Activated CD8-positive, alpha-beta memory T cell treated with anti-CD3 and anti-CD28 coated beads, Interleukin-2, amount 10 ng/mL, durations not matched to agents 7 days and 5 days (primary cell): ENCODE measurements around the gene RNF182. TPM values are rescaled to one million over a fixed set of nuclear protein-coding genes. Genes with fewer than 3 reads are reported as not detected.
"Not testable (repeated sequence)": the region's sequence is repeated elsewhere in the genome, so short reads cannot be mapped to it uniquely, and the experiment has no call there.

Source experiments
- ATAC-seq: fragments of 150-1000 bp; cut with Tn5 transposase; one replicate; pipeline ENCODE4 v1.10.0; 2021; ENCODE audit warnings: moderate library complexity
- CTCF ChIA-PET: fragments of 350-600 bp; sonication (Branson Sonifier 250); formaldehyde crosslinking; loops from one replicate; lab custom pipeline; 2021; ENCODE audit warnings: antibody characterized with exemption; lab: Charles Lee
- DNase-seq: peaks from one replicate; pipeline ENCODE4 v3.0.0-alpha.2; 2020
- H3K27ac Mint-ChIP-seq: one replicate; pipeline ENCODE4 v1.8.0; 2021; ENCODE audit warnings: mild to moderate bottlenecking, mixed read lengths
- H3K27me3 Mint-ChIP-seq: one replicate; pipeline ENCODE4 v1.8.0; 2021; ENCODE audit warnings: mixed read lengths
- H3K36me3 Mint-ChIP-seq: one replicate; pipeline ENCODE4 v1.8.0; 2021; ENCODE audit warnings: mild to moderate bottlenecking, mixed read lengths
- H3K4me1 Mint-ChIP-seq: one replicate; pipeline ENCODE4 v1.8.0; 2021; ENCODE audit warnings: mixed read lengths
- H3K4me3 Mint-ChIP-seq: one replicate; pipeline ENCODE4 v1.8.0; 2021; ENCODE audit warnings: mild to moderate bottlenecking, moderate library complexity, mixed read lengths
- H3K9me3 Mint-ChIP-seq: one replicate; pipeline ENCODE4 v1.8.0; 2022; ENCODE audit warnings: low read depth, mixed read lengths
- total RNA-seq, 2 experiments: library from RNA; stranded (reverse); gene quantifications; one replicate each; pipeline ENCODE4 v1.2.3, GENCODE V29; 2021

The RNF182 gene
- total RNA-seq, 2 experiments from 2014 or later = not detected

DNA sequence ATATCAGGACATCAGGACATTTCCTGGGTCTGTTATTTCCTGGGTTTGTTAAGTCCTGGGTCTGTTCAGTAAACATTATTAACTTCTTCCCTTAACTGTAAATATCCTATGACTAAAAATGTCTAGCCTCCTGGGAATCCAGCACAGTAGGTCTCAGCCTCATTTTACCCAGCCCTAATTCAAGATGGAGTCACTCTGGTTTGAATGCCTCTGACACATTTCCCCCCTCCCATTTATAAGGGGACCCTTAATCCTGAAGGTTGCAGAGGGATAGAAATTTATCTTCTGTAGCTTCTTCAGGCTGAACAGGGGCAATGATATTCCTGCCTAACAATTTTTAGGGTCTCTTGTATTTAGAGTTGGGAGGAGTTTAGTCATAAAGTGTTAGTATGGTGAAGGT lies 21.8 kb downstream of the RNF182 start:
- H3K9me3 Mint-ChIP-seq = peaks cover 2% of the 10 kb centered on the region
- ATAC-seq (no peak), DNase-seq (no peak)
- CTCF ChIA-PET = no interaction called here
- peaks cover 22% of the 10 kb centered on the region for H3K27me3 Mint-ChIP-seq
- H3K27ac Mint-ChIP-seq = no peak overlapping the region
- no peaks in the 10 kb centered on the region for H3K36me3 Mint-ChIP-seq
- no peak overlapping the region for H3K4me3 Mint-ChIP-seq
- H3K4me1 Mint-ChIP-seq = no peaks in the 10 kb centered on the region

DNA sequence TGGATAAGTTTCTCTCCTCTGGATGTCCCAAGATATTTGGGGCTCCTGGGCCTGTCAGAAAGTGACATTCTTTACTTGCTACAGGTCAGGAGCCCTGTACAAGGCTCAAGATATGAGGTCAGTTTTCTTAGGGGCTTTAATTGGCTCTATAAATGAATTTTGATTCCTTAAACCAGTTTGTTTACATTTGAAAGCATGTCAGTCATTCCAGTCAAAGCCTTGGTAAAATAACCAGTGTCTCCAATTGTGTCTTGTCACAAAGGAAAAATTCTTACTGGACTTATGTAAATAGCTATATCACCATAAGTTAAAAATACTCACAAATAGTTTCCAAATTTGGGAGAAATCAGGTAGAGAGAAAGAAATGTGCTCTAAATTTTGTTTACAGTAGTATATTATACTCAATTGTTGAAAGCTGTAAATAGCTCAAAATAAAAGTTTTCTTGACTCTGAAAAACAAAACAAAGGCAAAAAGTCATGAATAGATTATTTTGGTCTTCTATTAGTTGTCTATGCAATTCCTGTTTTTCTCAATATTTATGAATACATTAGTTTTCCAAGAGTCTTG lies 22.9 kb downstream of the RNF182 start:
- H3K36me3 Mint-ChIP-seq = no peaks in the 10 kb centered on the region
- DNase-seq (no peak), ATAC-seq (no peak)
- peaks cover 2% of the 10 kb centered on the region for H3K9me3 Mint-ChIP-seq
- CTCF ChIA-PET = no interaction called here
- H3K27ac Mint-ChIP-seq = no peak overlapping the region
- peaks cover 21% of the 10 kb centered on the region for H3K27me3 Mint-ChIP-seq
- no peak overlapping the region for H3K4me3 Mint-ChIP-seq
- H3K4me1 Mint-ChIP-seq = no peaks in the 10 kb centered on the region

DNA sequence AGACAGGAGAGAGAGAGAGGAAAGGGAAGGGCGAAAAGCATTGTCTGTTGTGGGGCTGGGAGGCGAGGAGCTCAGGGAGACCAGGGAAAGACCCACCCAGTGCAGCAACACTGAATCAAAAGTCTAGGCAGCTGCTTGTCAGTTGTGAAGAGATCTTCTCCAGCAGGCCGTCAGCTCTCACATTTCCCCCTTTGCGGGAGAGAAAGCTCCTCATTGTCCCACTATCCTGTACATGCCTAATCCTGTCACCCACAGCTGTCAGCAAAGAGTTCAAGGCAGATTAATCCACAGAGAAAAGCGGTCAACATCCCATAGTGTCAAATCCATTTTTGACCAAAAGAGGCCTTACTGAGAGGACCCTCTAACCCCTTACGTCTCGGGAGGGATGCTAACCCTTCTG lies 27.3 kb downstream of the RNF182 start:
- CTCF ChIA-PET = interaction anchor here (0.5 kb wide), 1 partner anchor 36 kb away, joined by 3 read pairs; no protein-coding TSS in a partner anchor
- Mint-ChIP-seq H3K27ac (no peak overlapping the region), H3K27me3 (peaks cover 19% of the 10 kb centered on the region), H3K9me3 (peaks cover 2% of the 10 kb centered on the region), H3K36me3 (no peaks in the 10 kb centered on the region), H3K4me1 (no peaks in the 10 kb centered on the region), H3K4me3 (no peak overlapping the region)
- no peak for DNase-seq
- ATAC-seq = no peak

DNA sequence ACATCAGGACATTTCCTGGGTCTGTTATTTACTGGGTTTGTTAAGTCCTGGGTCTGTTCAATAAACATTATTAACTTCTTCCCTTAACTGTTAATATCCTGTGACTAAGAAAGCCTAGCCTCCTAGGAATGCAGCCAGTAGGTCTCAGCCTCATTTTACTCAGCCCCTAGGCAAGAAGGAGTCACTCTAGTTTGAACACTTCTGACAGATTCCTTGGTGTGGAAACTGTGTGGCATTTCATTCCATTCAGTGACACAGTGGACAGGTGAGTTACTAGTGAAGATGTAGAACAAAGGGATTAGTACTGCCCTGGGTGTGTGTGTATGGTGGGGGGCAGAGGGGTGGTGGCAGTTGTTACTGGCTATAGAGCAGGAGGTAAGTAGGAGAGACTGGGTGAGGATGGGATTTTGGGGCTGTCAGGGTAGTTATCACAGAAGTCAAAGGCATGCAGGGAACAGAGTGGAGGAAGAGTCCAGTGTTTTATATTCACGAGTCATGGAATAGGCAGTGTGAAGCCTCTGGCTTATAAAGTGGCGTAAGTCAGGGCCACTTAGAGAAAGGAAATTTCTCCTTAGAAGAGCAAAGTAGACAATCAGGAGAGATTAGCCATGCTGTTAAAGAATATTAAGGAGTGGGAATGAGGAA lies 28.4 kb downstream of the RNF182 start:
- H3K27me3 Mint-ChIP-seq = peaks cover 14% of the 10 kb centered on the region
- H3K4me3 Mint-ChIP-seq = no peak overlapping the region
- ATAC-seq (no peak), DNase-seq (no peak)
- H3K36me3 Mint-ChIP-seq = no peaks in the 10 kb centered on the region
- H3K4me1 Mint-ChIP-seq = no peaks in the 10 kb centered on the region
- CTCF ChIA-PET = no interaction called here
- no peaks in the 10 kb centered on the region for H3K9me3 Mint-ChIP-seq
- no peak overlapping the region for H3K27ac Mint-ChIP-seq

DNA sequence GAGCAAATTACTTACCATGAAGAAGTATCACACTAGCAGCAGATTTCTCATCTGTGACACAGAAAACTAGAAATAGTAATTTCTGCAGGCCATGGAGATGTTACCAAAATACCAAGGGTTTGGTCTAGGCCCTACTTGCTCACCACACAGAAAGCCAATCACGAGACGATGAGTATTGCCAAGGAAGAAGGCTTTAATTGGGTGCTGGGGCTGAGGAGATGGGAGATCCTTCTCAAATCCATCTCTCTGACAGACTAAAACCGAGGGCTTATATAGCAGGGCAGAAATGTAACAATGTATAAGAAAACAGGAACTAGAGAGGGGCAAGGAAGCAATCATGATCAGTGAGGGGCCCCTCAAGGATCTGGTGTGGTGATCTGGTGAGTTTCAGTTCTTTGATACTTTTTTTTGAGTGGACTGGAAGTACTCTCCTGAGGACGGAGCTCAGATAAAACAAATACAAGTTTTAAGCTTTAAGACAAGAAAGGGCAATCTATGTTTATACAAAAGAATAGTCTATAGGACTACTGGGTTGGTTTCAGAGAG lies 40.9 kb downstream of the RNF182 start:
- CTCF ChIA-PET = no interaction called here

DNA sequence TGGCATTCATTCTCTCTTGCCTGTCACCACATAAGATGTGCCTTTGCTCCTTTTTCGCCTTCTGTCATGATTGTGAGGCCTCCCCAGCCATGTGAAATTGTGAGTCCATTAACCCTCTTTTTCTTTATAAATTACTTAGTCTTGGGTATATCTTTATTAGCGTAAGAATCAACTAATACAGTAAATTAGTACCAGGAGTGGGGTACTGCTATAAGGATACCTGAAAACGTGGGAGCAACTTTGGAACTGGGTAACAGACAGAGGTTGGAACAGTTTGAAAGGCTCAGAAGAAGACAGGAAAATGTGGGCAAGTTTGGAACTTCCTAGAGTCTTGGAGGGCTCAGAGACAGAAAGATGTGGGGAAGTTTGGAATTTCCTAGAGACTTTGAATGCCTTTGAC lies 46.6 kb downstream of the RNF182 start:
- Mint-ChIP-seq H3K4me1 (no peaks in the 10 kb centered on the region), H3K4me3 (no peak overlapping the region), H3K27ac (no peak overlapping the region), H3K27me3 (peaks cover 29% of the 10 kb centered on the region), H3K9me3 (peaks cover 13% of the 10 kb centered on the region), H3K36me3 (no peaks in the 10 kb centered on the region)
- CTCF ChIA-PET = no interaction called here
- DNase-seq (no peak), ATAC-seq (no peak)

More for the DNA sequence above, 40.9 kb downstream of the RNF182 start:
- Mint-ChIP-seq H3K4me1 (no peaks in the 10 kb centered on the region), H3K9me3 (peaks cover 2% of the 10 kb centered on the region), H3K27ac (no peak overlapping the region), H3K4me3 (no peak overlapping the region), H3K36me3 (no peaks in the 10 kb centered on the region), H3K27me3 (peaks cover 45% of the 10 kb centered on the region)
- no peak for DNase-seq
- ATAC-seq = no peak

DNA sequence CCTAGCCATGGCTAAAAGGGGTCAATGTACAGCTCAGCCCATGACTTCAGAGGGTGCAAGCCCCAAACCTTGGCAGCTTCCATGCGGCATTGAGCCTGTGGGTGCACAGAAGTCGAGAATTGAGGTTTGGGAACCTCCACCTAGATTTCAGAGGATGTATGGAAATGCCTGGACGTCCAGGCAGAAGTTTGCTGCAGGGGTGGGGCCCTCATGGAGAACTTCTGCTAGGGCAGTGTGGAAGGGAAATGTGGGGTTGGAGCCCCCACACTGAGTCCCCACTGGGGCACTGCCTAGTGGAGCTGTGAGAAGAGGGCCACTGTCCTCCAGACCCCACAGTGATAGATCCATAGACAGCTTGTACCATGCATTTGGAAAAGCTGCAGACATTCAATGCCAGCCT lies 47.9 kb downstream of the RNF182 start:
- H3K27ac Mint-ChIP-seq, ATAC-seq, H3K36me3 Mint-ChIP-seq, CTCF ChIA-PET, H3K4me3 Mint-ChIP-seq, H3K4me1 Mint-ChIP-seq, DNase-seq: not testable (repeated sequence)
- Mint-ChIP-seq H3K27me3 (peaks cover 35% of the 10 kb centered on the region), H3K9me3 (peaks cover 13% of the 10 kb centered on the region)

DNA sequence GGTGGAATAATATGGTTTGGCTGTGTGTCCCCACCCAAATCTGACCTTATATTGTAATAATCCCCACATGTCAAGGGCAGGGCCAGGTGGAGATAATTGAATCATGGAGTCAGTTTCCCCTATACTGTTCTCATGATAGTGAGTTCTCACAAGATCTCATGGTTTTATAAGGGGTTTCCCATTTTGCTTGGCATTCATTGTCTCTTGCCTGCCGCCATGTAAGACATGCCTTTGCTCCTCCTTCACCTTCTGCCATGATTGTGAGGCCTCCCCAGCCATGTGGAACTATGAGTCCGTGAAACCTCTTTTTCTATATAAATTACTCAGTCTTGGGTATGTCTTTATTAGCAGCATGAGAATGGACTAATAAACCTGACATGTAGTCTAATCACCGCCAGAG lies 48.7 kb downstream of the RNF182 start:
- H3K27me3 Mint-ChIP-seq = peaks cover 36% of the 10 kb centered on the region
- H3K27ac Mint-ChIP-seq, CTCF ChIA-PET: not testable (repeated sequence)

DNA sequence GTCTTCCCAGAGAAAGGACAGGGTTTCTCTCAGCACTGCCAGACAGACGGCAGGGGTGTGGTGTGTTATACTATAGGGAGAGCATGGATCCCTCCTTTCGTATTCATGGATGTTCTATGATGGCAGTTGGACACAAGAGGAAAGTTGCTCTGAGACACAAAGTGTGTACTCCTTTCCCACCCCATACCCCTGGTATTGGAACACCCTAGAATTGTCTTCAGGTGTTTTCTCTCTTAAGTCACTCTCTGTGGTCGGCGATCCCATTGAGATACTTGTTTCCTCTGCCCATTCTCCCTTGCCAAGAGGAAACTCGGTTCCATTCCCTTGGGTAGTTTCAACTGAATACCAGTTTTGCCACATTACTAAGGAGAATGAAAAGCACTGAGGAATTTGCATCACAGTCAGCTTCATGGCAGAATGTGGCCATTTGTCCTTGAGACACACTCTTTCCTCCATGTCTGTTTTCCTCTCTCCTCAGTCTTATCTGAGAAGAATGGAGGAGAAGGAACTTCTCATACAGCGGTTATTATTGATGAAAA lies 53.4 kb downstream of the RNF182 start:
- no peak for ATAC-seq
- peaks cover 60% of the 10 kb centered on the region for H3K27me3 Mint-ChIP-seq
- H3K27ac Mint-ChIP-seq = no peak overlapping the region
- H3K9me3 Mint-ChIP-seq = peaks cover 4% of the 10 kb centered on the region
- H3K4me1 Mint-ChIP-seq = no peaks in the 10 kb centered on the region
- H3K4me3 Mint-ChIP-seq = no peak overlapping the region
- no peak for DNase-seq
- CTCF ChIA-PET = no interaction called here
- H3K36me3 Mint-ChIP-seq = no peaks in the 10 kb centered on the region

More for the DNA sequence above, 48.7 kb downstream of the RNF182 start:
- H3K4me3 Mint-ChIP-seq, DNase-seq, ATAC-seq, H3K36me3 Mint-ChIP-seq, H3K4me1 Mint-ChIP-seq: not testable (repeated sequence)
- H3K9me3 Mint-ChIP-seq = peaks cover 13% of the 10 kb centered on the region

DNA sequence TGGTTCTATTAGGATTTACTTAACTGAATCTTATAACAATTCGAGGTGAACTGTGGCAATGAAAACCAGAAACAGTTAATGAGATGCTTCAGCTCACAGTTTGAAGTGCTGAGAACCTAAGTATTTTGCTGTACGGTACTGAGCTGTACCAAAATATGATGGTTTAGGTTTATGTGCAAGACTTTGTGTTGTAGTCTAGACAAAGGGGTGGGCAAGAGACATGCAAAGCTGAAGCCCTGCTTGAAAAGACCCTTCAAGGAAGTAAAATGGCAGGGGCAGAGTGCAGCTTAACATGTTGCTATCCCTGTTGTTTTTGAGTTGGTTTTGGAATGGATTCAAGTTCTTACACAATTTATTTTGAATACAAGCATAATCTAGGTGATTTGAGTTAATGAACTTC lies 54.0 kb downstream of the RNF182 start:
- no peaks in the 10 kb centered on the region for H3K4me1 Mint-ChIP-seq
- no peak overlapping the region for H3K27ac Mint-ChIP-seq
- no peak for DNase-seq
- no peak for ATAC-seq
- peaks cover under 1% of the 10 kb centered on the region for H3K9me3 Mint-ChIP-seq
- no peaks in the 10 kb centered on the region for H3K36me3 Mint-ChIP-seq
- peaks cover 66% of the 10 kb centered on the region for H3K27me3 Mint-ChIP-seq
- CTCF ChIA-PET = no interaction called here
- H3K4me3 Mint-ChIP-seq = no peak overlapping the region

DNA sequence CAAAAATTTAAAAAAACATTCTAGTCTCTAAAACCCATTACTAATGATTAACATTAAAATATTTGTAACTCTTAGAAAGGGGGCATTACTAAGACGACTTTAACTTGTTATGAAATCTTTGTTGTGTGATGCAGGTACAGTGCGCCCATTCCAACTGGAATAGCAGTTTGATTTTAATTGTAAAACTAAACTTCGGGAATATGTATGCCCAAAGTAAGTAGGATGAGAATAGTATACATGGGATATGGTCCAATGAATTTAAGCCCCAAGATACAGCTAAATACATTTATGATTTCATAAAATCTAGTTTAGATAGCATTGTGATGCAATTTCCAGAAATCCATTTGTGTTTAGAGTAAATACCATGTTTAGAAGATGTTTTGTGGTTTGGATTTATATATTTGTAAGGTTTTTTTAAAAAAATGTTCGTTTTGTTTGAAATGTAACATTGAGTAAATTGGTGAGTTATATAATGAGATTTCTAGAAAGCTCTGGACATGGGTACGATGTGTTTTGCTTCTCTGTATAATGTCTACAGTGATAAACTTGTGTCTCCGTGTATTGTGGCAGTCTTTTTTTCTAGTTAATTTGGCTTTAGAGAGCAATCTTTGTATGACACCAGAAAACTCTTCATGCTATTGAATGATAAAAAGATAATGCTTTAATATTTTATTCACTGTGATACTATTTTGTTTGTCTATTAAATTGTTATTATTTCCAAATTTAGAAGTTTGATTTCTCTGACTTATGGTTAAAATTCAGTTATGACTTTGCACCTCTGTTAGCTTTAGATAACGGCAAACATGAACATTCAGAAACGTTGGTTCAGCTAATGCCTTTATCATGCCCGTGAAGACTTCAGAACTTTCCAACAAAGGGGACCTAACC lies 54.8 kb downstream of the RNF182 start:
- Mint-ChIP-seq H3K4me3 (no peak overlapping the region), H3K27me3 (peaks cover 72% of the 10 kb centered on the region), H3K36me3 (no peaks in the 10 kb centered on the region), H3K9me3 (no peaks in the 10 kb centered on the region), H3K27ac (no peak overlapping the region), H3K4me1 (no peaks in the 10 kb centered on the region)
- ATAC-seq (no peak), DNase-seq (no peak)
- CTCF ChIA-PET = no interaction called here

DNA sequence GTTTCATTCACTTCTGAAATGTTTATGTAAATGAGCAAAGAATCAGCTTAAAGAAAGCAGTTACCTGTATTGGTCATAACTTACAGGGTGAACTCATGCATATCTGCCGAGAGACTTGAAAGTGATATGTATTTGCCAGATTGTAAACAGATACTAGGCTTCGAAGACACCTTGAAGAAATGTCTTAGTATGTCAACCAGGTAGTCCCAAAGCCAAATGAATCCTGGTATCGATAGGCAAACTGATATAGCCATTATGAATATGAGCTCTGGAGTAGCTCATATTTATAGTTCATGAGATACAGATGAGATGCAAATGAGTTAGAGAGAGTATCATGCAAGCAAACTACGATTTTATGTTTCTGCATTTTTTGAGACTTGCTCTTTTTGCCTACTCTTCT lies 55.8 kb downstream of the RNF182 start:
- Mint-ChIP-seq H3K4me3 (no peak overlapping the region), H3K27me3 (peaks cover 66% of the 10 kb centered on the region), H3K27ac (no peak overlapping the region), H3K9me3 (no peaks in the 10 kb centered on the region), H3K4me1 (no peaks in the 10 kb centered on the region), H3K36me3 (no peaks in the 10 kb centered on the region)
- CTCF ChIA-PET = no interaction called here
- no peak for ATAC-seq
- DNase-seq = no peak

DNA sequence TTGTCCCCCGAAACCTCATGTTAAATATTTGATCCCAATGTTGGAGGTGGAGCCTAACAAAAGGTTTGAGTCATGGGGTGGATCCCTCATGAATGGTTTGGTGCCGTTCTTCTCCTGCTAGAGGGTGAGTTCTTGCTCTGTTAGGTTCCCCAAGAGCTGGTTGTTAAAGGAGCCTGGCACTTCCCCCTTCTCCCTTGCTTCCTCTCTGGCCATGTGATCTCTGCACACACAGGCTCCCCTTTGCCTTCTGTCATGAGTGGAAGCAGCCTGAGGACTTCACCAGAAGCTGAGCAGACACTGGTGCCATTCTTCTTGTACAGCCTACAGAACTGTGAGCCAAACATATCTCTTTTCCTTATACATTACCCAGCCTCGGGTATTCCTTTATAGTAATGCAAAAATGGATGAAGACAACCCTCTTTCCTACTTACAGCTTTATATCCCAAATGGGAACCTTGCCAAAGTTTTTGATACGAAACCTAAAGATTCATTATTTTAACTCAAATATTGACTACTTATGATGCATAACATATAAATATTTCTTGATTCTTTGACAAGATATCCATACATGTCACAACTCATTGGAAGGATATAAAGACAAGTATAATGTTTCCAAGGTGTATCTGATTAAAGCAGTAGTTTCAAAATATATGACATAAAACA lies 61.0 kb downstream of the RNF182 start:
- no peaks in the 10 kb centered on the region for H3K9me3 Mint-ChIP-seq
- peaks cover 74% of the 10 kb centered on the region for H3K27me3 Mint-ChIP-seq
- H3K36me3 Mint-ChIP-seq = no peaks in the 10 kb centered on the region
- H3K4me3 Mint-ChIP-seq = no peak overlapping the region
- ATAC-seq (no peak), DNase-seq (no peak)
- H3K27ac Mint-ChIP-seq = no peak overlapping the region
- CTCF ChIA-PET = no interaction called here
- H3K4me1 Mint-ChIP-seq = no peaks in the 10 kb centered on the region
